Measurements from ENCODE around the gene NAALADL1. TPM values are rescaled to one million over a fixed set of nuclear protein-coding genes. Genes with fewer than 3 reads are reported as not detected.

Gene NAALADL1
- total and polyA plus RNA-seq, 9 of the 15 experiments (the other 6 are each of a cell fraction or from before 2014, with no cell fraction given) = 0.06 to 0.72 (median 0.22) TPM; not detected in 4

GRCh38 chr11:64996710-64997380, 61.5 kb downstream of the NAALADL1 start, which contains the start of gene BATF2 (continued):
- TF ChIP-seq HEY1 (CRISPR knock-in tag; IDR thresholded peaks at IDR 0.05; ENCODE audit: borderline replicate concordance) (peak; percentile 79; the same call in 1 of the 2 replicates), RBBP5 (IDR thresholded peaks at IDR 0.05; ENCODE audit: borderline replicate concordance, insufficient read depth, low read length, poor library complexity, severe bottlenecking) (peak; percentile 22), PHB2 (IDR thresholded peaks at IDR 0.05; ENCODE audit: low read depth) (no peak), KDM1A (IDR thresholded peaks at IDR 0.05) (no peak), KDM5B (IDR thresholded peaks at IDR 0.05; ENCODE audit: insufficient replicate concordance, low read depth, low read length) (peak; percentile 48), ZKSCAN1 (IDR thresholded peaks at IDR 0.05; ENCODE audit: low read depth, low read length) (no peak), ZKSCAN3 (CRISPR knock-in tag; IDR thresholded peaks at IDR 0.05) (no peak), NFXL1 (CRISPR knock-in tag; IDR thresholded peaks at IDR 0.05) (no peak), CBX3 (IDR thresholded peaks at IDR 0.05; ENCODE audit: borderline replicate concordance in 1 of 2, low read length in 2 of 2) (no peak), SRF (CRISPR knock-in tag; IDR thresholded peaks at IDR 0.05) (peak; percentile 78 to 95), HDGF (IDR thresholded peaks at IDR 0.05) (peak; percentile 47; the same call in 1 of the 2 replicates), SUPT5H (IDR thresholded peaks at IDR 0.05) (peak; percentile 48; the same call in 1 of the 2 replicates), BRD4 (IDR thresholded peaks at IDR 0.05) (0 out of 2 replicates have a peak, but pooled peaks have one; percentile 44), HDAC1 (IDR thresholded peaks at IDR 0.05) (peak in 1 of 2 experiments; percentile 91; a peak in 2 of 4 replicates), ZNF282 (CRISPR knock-in tag; IDR thresholded peaks at IDR 0.05) (no peak), MEF2D (tag; conservative IDR thresholded peaks at IDR 0.05; ENCODE audit: low read depth) (0 out of 2 replicates have a peak, but pooled peaks have one; percentile 32), ZNF311 (CRISPR knock-in tag; IDR thresholded peaks at IDR 0.05) (no peak), CREBBP (IDR thresholded peaks at IDR 0.05; ENCODE audit: low read depth, low read length) (no peak), TAF1 (IDR thresholded peaks at IDR 0.05; ENCODE audit: control insufficient read depth, extremely low read depth, insufficient read depth, low read length, severe bottlenecking) (peak; percentile 52), SAP30 (IDR thresholded peaks at IDR 0.05; ENCODE audit: borderline replicate concordance, insufficient read depth, low read depth, low read length, poor library complexity, severe bottlenecking) (peak; percentile 55), ERF (CRISPR knock-in tag; IDR thresholded peaks at IDR 0.05) (0 out of 2 replicates have a peak, but pooled peaks have one; percentile 26)
- TF ChIP-seq, protein P1, sequence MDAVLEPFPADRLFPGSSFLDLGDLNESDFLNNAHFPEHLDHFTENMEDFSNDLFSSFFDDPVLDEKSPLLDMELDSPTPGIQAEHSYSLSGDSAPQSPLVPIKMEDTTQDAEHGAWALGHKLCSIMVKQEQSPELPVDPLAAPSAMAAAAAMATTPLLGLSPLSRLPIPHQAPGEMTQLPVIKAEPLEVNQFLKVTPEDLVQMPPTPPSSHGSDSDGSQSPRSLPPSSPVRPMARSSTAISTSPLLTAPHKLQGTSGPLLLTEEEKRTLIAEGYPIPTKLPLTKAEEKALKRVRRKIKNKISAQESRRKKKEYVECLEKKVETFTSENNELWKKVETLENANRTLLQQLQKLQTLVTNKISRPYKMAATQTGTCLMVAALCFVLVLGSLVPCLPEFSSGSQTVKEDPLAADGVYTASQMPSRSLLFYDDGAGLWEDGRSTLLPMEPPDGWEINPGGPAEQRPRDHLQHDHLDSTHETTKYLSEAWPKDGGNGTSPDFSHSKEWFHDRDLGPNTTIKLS (IDR thresholded peaks at IDR 0.05; ENCODE audit: borderline replicate concordance, low read depth) = peak; percentile 63; the same call in 1 of the 2 replicates
- TF ChIP-seq, protein P2, sequence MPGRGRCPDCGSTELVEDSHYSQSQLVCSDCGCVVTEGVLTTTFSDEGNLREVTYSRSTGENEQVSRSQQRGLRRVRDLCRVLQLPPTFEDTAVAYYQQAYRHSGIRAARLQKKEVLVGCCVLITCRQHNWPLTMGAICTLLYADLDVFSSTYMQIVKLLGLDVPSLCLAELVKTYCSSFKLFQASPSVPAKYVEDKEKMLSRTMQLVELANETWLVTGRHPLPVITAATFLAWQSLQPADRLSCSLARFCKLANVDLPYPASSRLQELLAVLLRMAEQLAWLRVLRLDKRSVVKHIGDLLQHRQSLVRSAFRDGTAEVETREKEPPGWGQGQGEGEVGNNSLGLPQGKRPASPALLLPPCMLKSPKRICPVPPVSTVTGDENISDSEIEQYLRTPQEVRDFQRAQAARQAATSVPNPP (IDR thresholded peaks at IDR 0.05; ENCODE audit: borderline replicate concordance, insufficient read depth, insufficient read length) = no peak
- TF ChIP-seq, protein P3, sequence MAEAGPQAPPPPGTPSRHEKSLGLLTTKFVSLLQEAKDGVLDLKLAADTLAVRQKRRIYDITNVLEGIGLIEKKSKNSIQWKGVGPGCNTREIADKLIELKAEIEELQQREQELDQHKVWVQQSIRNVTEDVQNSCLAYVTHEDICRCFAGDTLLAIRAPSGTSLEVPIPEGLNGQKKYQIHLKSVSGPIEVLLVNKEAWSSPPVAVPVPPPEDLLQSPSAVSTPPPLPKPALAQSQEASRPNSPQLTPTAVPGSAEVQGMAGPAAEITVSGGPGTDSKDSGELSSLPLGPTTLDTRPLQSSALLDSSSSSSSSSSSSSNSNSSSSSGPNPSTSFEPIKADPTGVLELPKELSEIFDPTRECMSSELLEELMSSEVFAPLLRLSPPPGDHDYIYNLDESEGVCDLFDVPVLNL (CRISPR knock-in tag; IDR thresholded peaks at IDR 0.05; ENCODE audit: low read depth) = 0 out of 2 replicates have a peak, but pooled peaks have one; percentile 24

Data from K562 (cell line).